GM13976 (cell line): ENCODE data around the gene TNNI3K.

Experiments
- DNase-seq: peaks from one replicate; pipeline ENCODE4 v3.0.0; 2012; ENCODE audit warnings: low spot score
- in situ Hi-C: fragments of 300-500 bp; cut with MboI; formaldehyde crosslinking; loops from one replicate; pipeline ENCODE4 v1.12.0; 2022; ENCODE audit warnings: low sequenced_read_pairs, mixed read lengths, inconsistent platforms; ENCODE audit not compliant: unreplicated experiment
- TF ChIP-seq, protein P1 (sequence below): IDR thresholded peaks from 2 replicates; pipeline ENCODE4 v1.5.1; 2012; ENCODE audit warnings: borderline replicate concordance, mild to moderate bottlenecking; ENCODE audit not compliant: insufficient read depth; ENCODE audit errors: extremely low read depth, missing control alignments, control extremely low read depth

The TNNI3K gene

GRCh38 chr1:74465193-74465681 lies 230.1 kb downstream of the TNNI3K start:
- TF ChIP-seq, protein P1, sequence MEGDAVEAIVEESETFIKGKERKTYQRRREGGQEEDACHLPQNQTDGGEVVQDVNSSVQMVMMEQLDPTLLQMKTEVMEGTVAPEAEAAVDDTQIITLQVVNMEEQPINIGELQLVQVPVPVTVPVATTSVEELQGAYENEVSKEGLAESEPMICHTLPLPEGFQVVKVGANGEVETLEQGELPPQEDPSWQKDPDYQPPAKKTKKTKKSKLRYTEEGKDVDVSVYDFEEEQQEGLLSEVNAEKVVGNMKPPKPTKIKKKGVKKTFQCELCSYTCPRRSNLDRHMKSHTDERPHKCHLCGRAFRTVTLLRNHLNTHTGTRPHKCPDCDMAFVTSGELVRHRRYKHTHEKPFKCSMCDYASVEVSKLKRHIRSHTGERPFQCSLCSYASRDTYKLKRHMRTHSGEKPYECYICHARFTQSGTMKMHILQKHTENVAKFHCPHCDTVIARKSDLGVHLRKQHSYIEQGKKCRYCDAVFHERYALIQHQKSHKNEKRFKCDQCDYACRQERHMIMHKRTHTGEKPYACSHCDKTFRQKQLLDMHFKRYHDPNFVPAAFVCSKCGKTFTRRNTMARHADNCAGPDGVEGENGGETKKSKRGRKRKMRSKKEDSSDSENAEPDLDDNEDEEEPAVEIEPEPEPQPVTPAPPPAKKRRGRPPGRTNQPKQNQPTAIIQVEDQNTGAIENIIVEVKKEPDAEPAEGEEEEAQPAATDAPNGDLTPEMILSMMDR: no peak
- in situ Hi-C loops: no loop called here
- DNase-seq: no peak

DNA sequence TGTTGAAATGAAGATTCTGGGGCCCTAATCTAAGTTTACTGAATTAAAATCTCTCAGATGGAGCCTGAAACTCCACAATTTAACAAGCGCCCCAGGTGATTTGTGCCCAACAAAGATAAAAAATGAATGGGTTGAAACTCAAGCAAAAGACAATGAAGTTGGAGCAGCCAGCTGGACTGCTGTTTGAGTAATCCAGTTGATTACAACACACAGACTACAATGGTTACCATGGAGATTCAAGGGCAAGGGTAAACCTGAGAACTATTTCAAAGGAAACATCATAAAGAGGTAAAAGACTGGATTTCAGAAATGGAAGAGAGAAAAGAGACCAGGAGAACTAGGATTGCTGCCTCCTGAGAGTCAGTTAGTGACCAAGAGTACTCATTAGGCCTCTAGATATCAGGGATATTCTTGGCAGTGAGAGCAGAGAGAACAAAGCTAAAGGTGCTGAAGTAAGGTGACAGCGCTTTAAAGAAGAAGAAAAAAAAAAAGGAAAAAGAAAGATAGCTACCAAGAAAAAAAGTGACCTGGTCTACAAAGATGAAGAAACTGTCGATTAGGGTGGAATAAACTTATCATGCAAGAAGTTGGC lies 232.7 kb downstream of the TNNI3K start:
- TF ChIP-seq, protein P1: no peak
- DNase-seq: no peak

GRCh38 chr1:74468982-74469603 lies 233.9 kb downstream of the TNNI3K start:
- peak; percentile 32 for DNase-seq
- TF ChIP-seq, protein P1: peak; percentile 40
- in situ Hi-C loops: no loop called here

More for the DNA sequence above, 232.7 kb downstream of the TNNI3K start:
- in situ Hi-C loops: no loop called here

- in situ Hi-C loops: no loop called here
- TF ChIP-seq, protein P1: no peak
Observed at GRCh38 chr1:74470251-74470650, 235.1 kb downstream of the TNNI3K start.

GRCh38 chr1:74470936-74471335 lies 235.7 kb downstream of the TNNI3K start:
- in situ Hi-C loops: no loop called here
- DNase-seq: no peak
- TF ChIP-seq, protein P1: no peak

More at GRCh38 chr1:74470251-74470650, 235.1 kb downstream of the TNNI3K start:
- no peak for DNase-seq

DNA sequence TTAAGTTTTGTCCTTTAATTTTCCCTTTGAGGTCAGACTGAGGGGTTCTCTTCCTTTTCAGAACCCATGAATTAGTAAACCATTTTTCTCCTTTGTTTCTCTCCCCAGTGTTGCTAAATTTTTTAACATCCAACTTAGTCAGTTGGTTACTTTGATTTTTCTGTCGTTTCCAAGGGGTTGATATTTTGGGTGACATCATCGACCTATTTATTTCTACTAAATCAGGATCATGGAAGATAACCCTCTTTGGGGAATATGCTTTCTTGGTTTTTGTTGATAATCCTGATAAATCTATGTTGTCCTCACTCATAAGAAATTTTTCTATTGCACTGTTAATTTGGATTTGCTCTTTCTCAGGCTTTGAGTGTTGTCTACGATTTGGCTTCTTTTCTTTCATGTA lies 236.3 kb downstream of the TNNI3K start:
- DNase-seq: no peak
- TF ChIP-seq, protein P1: no peak
- in situ Hi-C loops: no loop called here

- no peak for DNase-seq
- TF ChIP-seq, protein P1: no peak
- in situ Hi-C loops: no loop called here
Observed at GRCh38 chr1:74474585-74474984, 239.4 kb downstream of the TNNI3K start.
